NCI-H2227 (cell line): Measurements from ENCODE around the gene RSF1.

Experiments used
- DNase-seq: peaks from one replicate; lab custom pipeline; 2025; ENCODE audit not compliant: unreplicated experiment; lab: John Stamatoyannopoulos, UW

Gene RSF1

GRCh38 chr11:77695417-77695816, 125.1 kb downstream of the RSF1 start:
- no peak for DNase-seq

- no peak for DNase-seq
Measured at GRCh38 chr11:77690649-77691048, 129.9 kb downstream of the RSF1 start.

- DNase-seq = no peak
Measured at GRCh38 chr11:77687088-77687487, 133.4 kb downstream of the RSF1 start.

- DNase-seq = no peak
Measured at GRCh38 chr11:77677138-77677537, 143.4 kb downstream of the RSF1 start.

- no peak for DNase-seq
Measured at GRCh38 chr11:77672264-77672663, 148.3 kb downstream of the RSF1 start.

GRCh38 chr11:77669848-77670511, 150.5 kb downstream of the RSF1 start:
- no peak for DNase-seq

- no peak for DNase-seq
Measured at GRCh38 chr11:77668760-77669159, 151.8 kb downstream of the RSF1 start.

- DNase-seq = no peak
Measured at GRCh38 chr11:77665240-77665965, 155.1 kb downstream of the RSF1 start.

GRCh38 chr11:77661670-77662069, 158.9 kb downstream of the RSF1 start:
- no peak for DNase-seq

- DNase-seq = no peak
Measured at GRCh38 chr11:77660947-77661346, 159.6 kb downstream of the RSF1 start.

- no peak for DNase-seq
Measured at GRCh38 chr11:77658213-77659013, 162.1 kb downstream of the RSF1 start.

GRCh38 chr11:77656362-77656761, 164.2 kb downstream of the RSF1 start:
- DNase-seq = no peak

- DNase-seq = no peak
Measured at GRCh38 chr11:77654770-77655434, 165.6 kb downstream of the RSF1 start.

- DNase-seq = no peak
Measured at GRCh38 chr11:77650123-77650522, 170.4 kb downstream of the RSF1 start.

- DNase-seq = no peak
Measured at GRCh38 chr11:77647654-77648305, 172.7 kb downstream of the RSF1 start.

- no peak for DNase-seq
Measured at GRCh38 chr11:77644887-77645286, 175.6 kb downstream of the RSF1 start.

- DNase-seq = no peak
Measured at GRCh38 chr11:77642228-77642627, 178.3 kb downstream of the RSF1 start.

- DNase-seq = peak; percentile 93
Measured at GRCh38 chr11:77637345-77638165, 183.0 kb downstream of the RSF1 start, which contains the start of gene CLNS1A. TSS of gene CLNS1A (minus strand) at chr11:77637794. CDS start at chr11:77637714, 80 bp downstream.

- no peak for DNase-seq
Measured at GRCh38 chr11:77636731-77637344, 183.7 kb downstream of the RSF1 start.
